CD4-positive, alpha-beta T cell treated with Interleukin-4 for 4 hours (primary cell): Measurements from ENCODE around the gene ZNF547.
"Not testable (repeated sequence)": the region's sequence is repeated elsewhere in the genome, so short reads cannot be mapped to it uniquely, and the experiment has no call there.

Experiments used
- DNase-seq: peaks from one replicate; pipeline ENCODE4 v3.0.0-alpha.2; 2020

Gene ZNF547

GRCh38 chr19:57362997-57363687, at the start of gene ZNF547, which contains the start of gene TRAPPC2B:
Gene ZNF547 (plus strand): TSS chr19:57363551. CDS start chr19:57368556, 5,005 bp downstream.
Gene TRAPPC2B (plus strand): TSS chr19:57363551. CDS start chr19:57364834, 1,283 bp downstream.
- peak; percentile 99 for DNase-seq

- no peak for DNase-seq
Observed at GRCh38 chr19:57314146-57314545, 49.2 kb upstream of the ZNF547 start.

- no peak for DNase-seq
Observed at GRCh38 chr19:57317503-57317902, 45.8 kb upstream of the ZNF547 start.

GRCh38 chr19:57319869-57320179, 43.5 kb upstream of the ZNF547 start:
- DNase-seq, result no peak

- peak; percentile 93 for DNase-seq
Observed at GRCh38 chr19:57320180-57321084, 42.9 kb upstream of the ZNF547 start, which contains the start of gene ZNF543. Gene ZNF543 (plus strand): TSS chr19:57320472. CDS start chr19:57320854, 382 bp downstream.

- no peak for DNase-seq
Observed at GRCh38 chr19:57321116-57321515, 42.2 kb upstream of the ZNF547 start.

GRCh38 chr19:57321751-57322150, 41.6 kb upstream of the ZNF547 start:
- DNase-seq, result no peak

GRCh38 chr19:57324992-57325391, 38.4 kb upstream of the ZNF547 start:
- DNase-seq, result no peak

GRCh38 chr19:57327993-57328392, 35.4 kb upstream of the ZNF547 start:
- DNase-seq, result no peak

- no peak for DNase-seq
Observed at GRCh38 chr19:57334191-57334590, 29.2 kb upstream of the ZNF547 start.

GRCh38 chr19:57338877-57339276, 24.5 kb upstream of the ZNF547 start:
- DNase-seq, result no peak

- no peak for DNase-seq
Observed at GRCh38 chr19:57342582-57342981, 20.8 kb upstream of the ZNF547 start.

- DNase-seq, result no peak
Observed at GRCh38 chr19:57348136-57348535, 15.2 kb upstream of the ZNF547 start.

- peak; percentile 84 for DNase-seq
Observed at GRCh38 chr19:57350877-57351805, 12.2 kb upstream of the ZNF547 start, which contains the start of gene ZNF304. Gene ZNF304 (plus strand): TSS chr19:57351271. CDS start chr19:57351665, 394 bp downstream.

- DNase-seq, result no peak
Observed at GRCh38 chr19:57351867-57352266, 11.5 kb upstream of the ZNF547 start.

- DNase-seq, result no peak
Observed at GRCh38 chr19:57355916-57356315, 7.4 kb upstream of the ZNF547 start.

GRCh38 chr19:57357406-57357805, 5.9 kb upstream of the ZNF547 start:
- DNase-seq, result no peak

- DNase-seq, result no peak
Observed at GRCh38 chr19:57359300-57359699, 4.1 kb upstream of the ZNF547 start.

- DNase-seq, result no peak
Observed at GRCh38 chr19:57362419-57362818, 932 bp upstream of the ZNF547 start.

GRCh38 chr19:57363688-57364181, 384 bp downstream of the ZNF547 start:
- no peak for DNase-seq

- DNase-seq, result no peak
Observed at GRCh38 chr19:57366776-57367175, 3.4 kb downstream of the ZNF547 start.

GRCh38 chr19:57374179-57374578, 10.8 kb downstream of the ZNF547 start:
- no peak for DNase-seq

GRCh38 chr19:57374647-57375046, 11.3 kb downstream of the ZNF547 start:
- not testable (repeated sequence) for DNase-seq
